HEK293T (cell line): ENCODE results near the gene CDH8.

Experiments used
- CTCF ChIA-PET: fragments of 350-600 bp; formaldehyde crosslinking; extraction: SDS; loops from one replicate; lab custom pipeline; 2021; ENCODE audit warnings: antibody characterized with exemption, inconsistent platforms; lab: Yijun Ruan, JAX
- POLR2A ChIA-PET: fragments of 350-600 bp; formaldehyde crosslinking; extraction: SDS; loops from one replicate; lab custom pipeline; 2020; ENCODE audit warnings: antibody characterized with exemption, inconsistent platforms; lab: Yijun Ruan, JAX
- DNase-seq: peaks from one replicate; pipeline ENCODE4 v3.0.0; 2012; ENCODE audit warnings: mixed read lengths; ENCODE audit errors: extremely low spot score
- ARNT ChIP-seq: fragments of 450-650 bp; IDR thresholded peaks from 2 replicates; pipeline ENCODE4 v1.6.1; 2017; ENCODE audit warnings: mild to moderate bottlenecking
- BHLHE40 ChIP-seq: fragments of 450-650 bp; IDR thresholded peaks from 2 replicates; pipeline ENCODE4 v1.6.1; 2016; ENCODE audit warnings: mild to moderate bottlenecking, moderate library complexity, borderline replicate concordance
- CTBP1 ChIP-seq: fragments of 450-650 bp; IDR thresholded peaks from 2 replicates; pipeline ENCODE4 v1.6.1; 2016; ENCODE audit warnings: borderline replicate concordance
- ELF4 ChIP-seq: fragments of 450-650 bp; IDR thresholded peaks from 2 replicates; pipeline ENCODE4 v1.6.1; 2017; ENCODE audit warnings: antibody characterized with exemption
- FOXA1 ChIP-seq: fragments of 450-650 bp; IDR thresholded peaks from 2 replicates; pipeline ENCODE4 v1.6.1; 2016; ENCODE audit warnings: mild to moderate bottlenecking
- FOXK2 ChIP-seq: fragments of 450-650 bp; IDR thresholded peaks from 2 replicates; pipeline ENCODE4 v1.6.1; 2016; ENCODE audit warnings: mild to moderate bottlenecking
- FOXM1 ChIP-seq: fragments of 450-650 bp; IDR thresholded peaks from 2 replicates; pipeline ENCODE4 v1.6.1; 2017; ENCODE audit warnings: mild to moderate bottlenecking, borderline replicate concordance
- HDGF ChIP-seq: fragments of 450-650 bp; IDR thresholded peaks from 2 replicates; pipeline ENCODE4 v1.6.1; 2017; ENCODE audit warnings: antibody characterized with exemption, borderline replicate concordance
- L3MBTL2 ChIP-seq: fragments of 450-650 bp; conservative IDR thresholded peaks from 2 replicates; pipeline ENCODE4 v1.6.1; 2016; ENCODE audit warnings: mild to moderate bottlenecking
- LEF1 ChIP-seq: fragments of 450-650 bp; IDR thresholded peaks from 2 replicates; pipeline ENCODE4 v1.6.1; 2017; ENCODE audit warnings: mild to moderate bottlenecking, borderline replicate concordance
- NFRKB ChIP-seq: fragments of 450-650 bp; IDR thresholded peaks from 2 replicates; pipeline ENCODE4 v1.6.1; 2016; ENCODE audit warnings: mild to moderate bottlenecking, moderate library complexity
- SP1 ChIP-seq: fragments of 450-650 bp; IDR thresholded peaks from 2 replicates; pipeline ENCODE4 v1.6.1; 2017
- SUZ12 ChIP-seq: fragments of 450-650 bp; IDR thresholded peaks from 2 replicates; pipeline ENCODE4 v1.6.1; 2016; ENCODE audit warnings: mild to moderate bottlenecking
- TARDBP ChIP-seq: fragments of 450-650 bp; IDR thresholded peaks from 2 replicates; pipeline ENCODE4 v1.6.1; 2016
- ZNF384 ChIP-seq: fragments of 450-650 bp; IDR thresholded peaks from 2 replicates; pipeline ENCODE4 v1.6.1; 2016
- TF ChIP-seq, protein P1 (sequence below): fragments of 450-650 bp; IDR thresholded peaks from 2 replicates; pipeline ENCODE4 v1.6.1; 2016

CDH8 gene

DNA sequence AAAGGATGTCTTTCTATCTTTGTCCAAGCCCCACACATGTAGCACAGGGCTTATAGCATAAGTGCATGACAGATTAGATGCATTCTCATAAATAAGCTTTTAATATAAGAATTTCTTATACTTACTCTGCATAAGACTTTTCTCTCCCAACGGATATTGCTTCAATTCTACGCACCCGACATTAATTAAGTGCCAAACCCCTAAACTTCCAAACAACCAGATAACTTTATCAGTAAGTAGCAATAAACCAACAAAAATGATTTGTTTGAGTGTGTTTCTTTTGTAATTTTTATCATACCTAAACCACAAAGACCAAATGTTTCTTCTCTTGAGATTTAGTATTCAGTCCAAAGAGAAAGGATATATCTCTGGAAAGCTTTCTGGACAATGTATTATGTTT lies 391.5 kb downstream of the CDH8 start:
- ChIA-PET POLR2A (no interaction called here), CTCF (no interaction called here)
- TF ChIP-seq HDGF (no peak), NFRKB (no peak), ARNT (no peak), FOXK2 (no peak), FOXA1 (no peak), L3MBTL2 (no peak), ELF4 (no peak), BHLHE40 (no peak), LEF1 (no peak), SP1 (no peak), TARDBP (no peak), SUZ12 (no peak), CTBP1 (no peak), ZNF384 (no peak), FOXM1 (no peak)
- TF ChIP-seq, protein P1, sequence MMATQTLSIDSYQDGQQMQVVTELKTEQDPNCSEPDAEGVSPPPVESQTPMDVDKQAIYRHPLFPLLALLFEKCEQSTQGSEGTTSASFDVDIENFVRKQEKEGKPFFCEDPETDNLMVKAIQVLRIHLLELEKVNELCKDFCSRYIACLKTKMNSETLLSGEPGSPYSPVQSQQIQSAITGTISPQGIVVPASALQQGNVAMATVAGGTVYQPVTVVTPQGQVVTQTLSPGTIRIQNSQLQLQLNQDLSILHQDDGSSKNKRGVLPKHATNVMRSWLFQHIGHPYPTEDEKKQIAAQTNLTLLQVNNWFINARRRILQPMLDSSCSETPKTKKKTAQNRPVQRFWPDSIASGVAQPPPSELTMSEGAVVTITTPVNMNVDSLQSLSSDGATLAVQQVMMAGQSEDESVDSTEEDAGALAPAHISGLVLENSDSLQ, result no peak
- no peak for DNase-seq

DNA sequence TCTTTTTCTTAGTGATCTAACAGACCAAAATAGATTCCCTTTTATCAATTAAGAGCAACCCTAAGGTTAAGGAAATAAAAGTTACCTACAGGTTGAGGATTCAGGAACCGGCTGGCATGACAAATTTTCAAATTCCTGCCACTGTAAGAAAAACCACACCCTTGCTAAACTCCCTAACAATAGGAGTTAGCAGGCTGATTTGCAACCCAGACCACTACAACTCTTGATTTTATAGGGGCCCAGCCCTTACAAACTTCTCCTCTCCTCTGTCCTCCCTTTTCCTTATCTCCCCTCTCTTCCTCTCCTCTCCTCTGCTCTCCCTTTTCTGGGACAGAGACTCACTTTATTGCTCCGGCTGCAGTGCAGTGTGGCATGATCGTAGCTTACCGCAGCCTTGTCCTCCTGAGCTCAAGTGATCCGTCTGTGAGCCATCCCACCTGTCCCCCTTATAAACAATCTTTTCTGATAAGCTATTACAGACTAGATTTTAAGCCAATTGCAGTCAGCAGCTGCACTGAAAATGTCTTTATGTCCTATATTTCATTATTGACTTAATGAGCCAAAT lies 418.9 kb downstream of the CDH8 start:
- CTCF ChIA-PET, result no interaction called here
- TF ChIP-seq FOXM1 (no peak), SP1 (no peak), BHLHE40 (no peak), L3MBTL2 (no peak), NFRKB (no peak), CTBP1 (no peak), HDGF (no peak), ARNT (no peak), LEF1 (no peak), TARDBP (no peak), ZNF384 (no peak), FOXA1 (no peak)
- TF ChIP-seq, protein P1, result no peak
- POLR2A ChIA-PET, result no interaction called here
- no peak for DNase-seq

DNA sequence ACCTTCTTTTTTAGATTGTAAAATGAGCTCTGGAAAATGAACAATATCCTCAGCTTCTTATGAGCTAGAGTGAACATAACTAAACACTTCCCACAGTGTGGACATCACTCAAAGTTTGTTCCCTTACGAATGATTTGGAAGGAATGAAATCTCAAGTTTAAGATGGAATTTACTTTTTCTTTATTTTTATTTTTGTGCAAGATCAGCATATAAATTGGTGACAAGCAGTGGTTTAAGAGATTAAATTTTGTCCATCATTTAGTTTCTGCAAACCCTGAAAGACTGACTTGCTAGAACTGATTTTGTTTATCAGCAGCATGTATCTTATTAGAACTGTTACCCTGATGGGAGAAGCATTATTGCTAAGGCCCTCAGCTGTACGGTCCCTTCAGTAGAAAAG lies 420.1 kb downstream of the CDH8 start:
- no peak for DNase-seq
- CTCF ChIA-PET, result no interaction called here
- TF ChIP-seq TARDBP (no peak), ZNF384 (no peak), ELF4 (no peak), SP1 (no peak)
- POLR2A ChIA-PET, result no interaction called here

DNA sequence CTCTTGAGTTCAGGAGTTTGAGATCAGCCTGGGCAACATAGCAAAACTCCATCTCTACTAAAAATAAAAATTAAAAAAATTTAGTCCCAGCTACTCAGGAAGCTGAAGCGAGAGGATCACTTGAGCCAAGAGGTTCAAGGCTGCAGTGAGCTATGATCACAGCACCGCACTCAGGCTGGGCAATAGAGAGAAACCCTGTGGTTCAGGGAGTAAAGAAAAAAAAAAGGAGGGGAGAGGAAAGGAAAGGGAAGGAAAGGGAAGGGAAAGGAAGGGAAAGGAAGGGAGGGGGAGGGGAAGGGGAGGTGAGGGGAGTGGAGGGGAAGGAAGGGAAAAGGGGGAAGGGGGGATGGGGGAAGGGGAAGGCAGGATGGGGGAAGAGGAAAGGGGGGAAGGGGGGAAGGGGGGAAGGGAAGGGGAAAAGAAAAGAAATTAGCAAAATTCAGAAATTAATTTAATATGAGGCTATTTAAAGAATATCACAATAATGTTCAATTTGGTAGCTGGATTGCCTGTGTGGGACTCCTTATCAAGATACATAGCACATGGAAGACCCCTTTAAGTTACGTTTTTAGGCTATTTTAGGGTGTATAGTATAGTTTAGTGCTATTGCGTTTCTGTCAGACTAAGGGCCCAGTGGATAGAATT lies 424.3 kb downstream of the CDH8 start:
- DNase-seq, result no peak
- TF ChIP-seq, protein P1, result no peak
- TF ChIP-seq ARNT, result no peak
- TF ChIP-seq ZNF384, result no peak
- no peak for TF ChIP-seq BHLHE40
- no peak for TF ChIP-seq FOXM1
- TF ChIP-seq FOXK2, result no peak
- no peak for TF ChIP-seq L3MBTL2
- TF ChIP-seq CTBP1, result no peak
- no peak for TF ChIP-seq SP1
- TF ChIP-seq ELF4, result no peak
- TF ChIP-seq LEF1, result no peak
- TF ChIP-seq FOXA1, result no peak
- TF ChIP-seq NFRKB, result no peak
- no peak for TF ChIP-seq SUZ12
- TF ChIP-seq TARDBP, result no peak
- no peak for TF ChIP-seq HDGF
- POLR2A ChIA-PET, result no interaction called here
- CTCF ChIA-PET, result no interaction called here

DNA sequence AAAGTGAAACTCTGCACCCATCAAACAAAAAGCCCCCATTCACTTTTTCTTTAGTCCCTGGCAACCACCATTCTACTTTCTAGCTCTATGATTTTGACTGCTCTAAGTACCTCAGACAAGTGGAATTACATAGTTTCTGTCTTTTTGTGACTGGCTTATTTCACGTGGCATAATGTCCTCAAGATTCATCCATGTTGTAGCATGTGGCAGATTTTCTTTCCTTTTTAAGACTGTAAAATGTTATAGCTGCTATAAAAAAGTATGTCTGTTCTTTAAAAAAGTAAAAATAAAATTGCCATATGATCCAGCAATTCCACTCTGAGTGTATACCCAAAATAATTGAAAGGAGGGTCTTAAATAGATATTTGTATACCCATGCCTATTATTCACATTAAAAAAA lies 429.7 kb downstream of the CDH8 start:
- POLR2A ChIA-PET, result no interaction called here
- CTCF ChIA-PET, result no interaction called here
- no peak for TF ChIP-seq CTBP1
- TF ChIP-seq L3MBTL2, result no peak
- no peak for TF ChIP-seq FOXA1
- no peak for TF ChIP-seq BHLHE40
- TF ChIP-seq FOXM1, result no peak
- TF ChIP-seq SUZ12, result no peak
- TF ChIP-seq ZNF384, result no peak
- no peak for TF ChIP-seq ARNT
- TF ChIP-seq TARDBP, result no peak
- no peak for TF ChIP-seq HDGF
- TF ChIP-seq, protein P1, result no peak
- no peak for TF ChIP-seq FOXK2
- TF ChIP-seq NFRKB, result no peak
- no peak for TF ChIP-seq LEF1
- no peak for TF ChIP-seq SP1
- no peak for TF ChIP-seq ELF4
- no peak for DNase-seq
